ENCODE measurements around the gene AGBL3.

DNA sequence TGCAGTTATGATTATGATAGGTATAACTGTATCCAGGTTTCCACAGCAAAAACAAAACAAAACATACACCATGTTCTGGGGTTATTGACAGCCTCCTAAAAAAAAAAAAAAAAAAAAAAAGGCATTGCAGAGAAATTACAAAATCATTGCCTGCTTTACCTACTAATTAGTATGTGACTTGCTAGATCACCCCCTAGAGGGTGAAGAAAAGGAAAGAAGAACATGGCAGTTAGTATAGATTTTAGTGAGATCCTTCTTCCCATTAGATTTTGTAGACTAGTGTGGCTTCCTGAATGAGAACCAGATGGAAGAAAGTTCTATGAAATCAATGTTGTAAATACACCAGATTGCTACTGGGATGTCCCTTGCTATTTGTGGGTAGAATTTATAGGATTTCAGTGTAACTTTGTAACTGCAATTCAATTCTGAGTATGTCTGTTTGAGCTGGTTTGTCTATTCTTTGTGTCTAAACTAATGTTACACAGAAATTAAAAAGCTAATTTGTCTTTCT, 24.0 kb upstream of the AGBL3 start:
- TF ChIP-seq, protein P1, sequence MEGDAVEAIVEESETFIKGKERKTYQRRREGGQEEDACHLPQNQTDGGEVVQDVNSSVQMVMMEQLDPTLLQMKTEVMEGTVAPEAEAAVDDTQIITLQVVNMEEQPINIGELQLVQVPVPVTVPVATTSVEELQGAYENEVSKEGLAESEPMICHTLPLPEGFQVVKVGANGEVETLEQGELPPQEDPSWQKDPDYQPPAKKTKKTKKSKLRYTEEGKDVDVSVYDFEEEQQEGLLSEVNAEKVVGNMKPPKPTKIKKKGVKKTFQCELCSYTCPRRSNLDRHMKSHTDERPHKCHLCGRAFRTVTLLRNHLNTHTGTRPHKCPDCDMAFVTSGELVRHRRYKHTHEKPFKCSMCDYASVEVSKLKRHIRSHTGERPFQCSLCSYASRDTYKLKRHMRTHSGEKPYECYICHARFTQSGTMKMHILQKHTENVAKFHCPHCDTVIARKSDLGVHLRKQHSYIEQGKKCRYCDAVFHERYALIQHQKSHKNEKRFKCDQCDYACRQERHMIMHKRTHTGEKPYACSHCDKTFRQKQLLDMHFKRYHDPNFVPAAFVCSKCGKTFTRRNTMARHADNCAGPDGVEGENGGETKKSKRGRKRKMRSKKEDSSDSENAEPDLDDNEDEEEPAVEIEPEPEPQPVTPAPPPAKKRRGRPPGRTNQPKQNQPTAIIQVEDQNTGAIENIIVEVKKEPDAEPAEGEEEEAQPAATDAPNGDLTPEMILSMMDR (IDR thresholded peaks at IDR 0.05): no peak
- no peak for TF ChIP-seq POLR2A (IDR thresholded peaks at IDR 0.05)
- no peak for TF ChIP-seq POLR2AphosphoS5 (IDR thresholded peaks at IDR 0.05)
- TF ChIP-seq EP300 (IDR thresholded peaks at IDR 0.05): no peak

All from sigmoid colon (tissue), 4 donors.